Measurements from ENCODE around the gene DTX1. TPM values are rescaled to one million over a fixed set of nuclear protein-coding genes. Genes with fewer than 3 reads are reported as not detected.

Gene DTX1
- total and polyA plus RNA-seq, 2 of the 13 experiments (the other 11 are each of a cell fraction or from before 2014, with no cell fraction given), result not detected

DNA sequence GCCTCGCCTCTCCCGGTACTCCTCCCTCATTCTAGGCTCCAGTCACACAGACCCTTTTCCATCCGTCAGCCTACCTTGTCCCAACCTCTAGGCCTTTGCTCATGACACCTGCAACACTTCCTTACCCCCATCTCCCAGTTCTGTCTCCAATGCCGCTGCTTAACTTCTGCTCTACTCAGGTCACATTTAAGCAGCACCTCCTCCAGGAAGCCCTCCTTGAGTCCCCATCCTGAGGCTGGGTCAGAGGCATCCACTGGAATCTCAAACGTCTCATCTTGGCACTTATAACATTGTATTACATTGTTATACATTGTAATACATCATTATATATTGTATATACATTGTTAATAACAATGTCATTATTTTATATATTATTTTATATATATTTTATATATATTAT lies 46.3 kb downstream of the DTX1 start (continued):
- TF ChIP-seq SAP130 (CRISPR knock-in tag; IDR thresholded peaks at IDR 0.05; ENCODE audit: low read depth) (no peak), ZNF615 (CRISPR knock-in tag; IDR thresholded peaks at IDR 0.05; ENCODE audit: borderline replicate concordance) (no peak), ZIK1 (CRISPR knock-in tag; IDR thresholded peaks at IDR 0.05; ENCODE audit: borderline replicate concordance, low read depth) (no peak), NR3C1 (CRISPR knock-in tag; IDR thresholded peaks at IDR 0.05) (no peak)

DNA sequence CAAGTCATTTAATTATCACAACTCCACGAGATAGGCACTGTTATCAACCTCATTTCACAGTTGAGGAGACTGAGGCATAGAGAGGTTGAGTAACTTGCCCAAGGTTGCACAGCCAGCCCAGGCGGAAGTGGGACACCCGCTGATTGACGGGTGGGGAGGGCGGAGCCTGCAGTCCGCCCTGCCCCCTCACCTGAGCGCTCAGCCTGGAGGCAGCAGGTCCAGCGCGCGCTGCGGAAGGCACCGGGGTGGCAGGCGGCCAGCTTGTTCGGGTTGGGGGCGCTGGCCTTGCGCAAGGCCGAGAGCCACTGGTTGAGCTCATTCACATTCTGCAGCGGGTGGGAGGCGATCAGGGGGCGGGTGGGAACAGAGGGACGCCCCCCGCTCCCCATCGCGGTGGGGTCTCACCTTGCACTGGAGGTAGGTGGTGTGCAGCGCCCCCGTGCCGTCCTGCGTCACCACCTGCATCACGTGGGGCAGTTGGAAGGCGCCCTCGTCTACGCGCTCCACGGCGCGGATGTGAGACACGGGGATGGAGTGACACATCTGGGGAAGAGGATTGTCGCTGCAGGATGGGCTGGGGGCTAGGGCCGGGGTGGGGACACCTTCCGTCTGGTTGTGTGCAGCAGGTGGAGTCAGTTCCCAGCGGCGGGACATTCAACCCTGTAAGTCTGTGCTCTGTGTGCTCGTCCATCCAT lies 47.4 kb downstream of the DTX1 start:
- FAIRE-seq, result no peak
- TF ChIP-seq PBX2 (CRISPR knock-in tag; IDR thresholded peaks at IDR 0.05) (peak; percentile 67; the same call in 1 of the 2 replicates), EZH2 (conservative IDR thresholded peaks at IDR 0.05; ENCODE audit: low read depth, low read length) (no peak), CTCF (CRISPR knock-in tag; IDR thresholded peaks at IDR 0.05) (peak; percentile 42; the same call in 1 of the 2 replicates), ZNF768 (CRISPR knock-in tag; IDR thresholded peaks at IDR 0.05) (peak; percentile 97), POGZ (CRISPR knock-in tag; IDR thresholded peaks at IDR 0.05) (0 out of 2 replicates have a peak, but pooled peaks have one; percentile 10), USF2 (IDR thresholded peaks at IDR 0.05; ENCODE audit: low read depth, low read length) (peak; percentile 3; the same call in 1 of the 2 replicates), USF2 (CRISPR knock-in tag; IDR thresholded peaks at IDR 0.05; ENCODE audit: borderline replicate concordance) (peak; percentile 56; the same call in 1 of the 2 replicates), LCORL (IDR thresholded peaks at IDR 0.05) (no peak), LCORL (CRISPR knock-in tag; IDR thresholded peaks at IDR 0.05) (no peak), WIZ (CRISPR knock-in tag; IDR thresholded peaks at IDR 0.05) (no peak)
- TF ChIP-seq, protein P1, sequence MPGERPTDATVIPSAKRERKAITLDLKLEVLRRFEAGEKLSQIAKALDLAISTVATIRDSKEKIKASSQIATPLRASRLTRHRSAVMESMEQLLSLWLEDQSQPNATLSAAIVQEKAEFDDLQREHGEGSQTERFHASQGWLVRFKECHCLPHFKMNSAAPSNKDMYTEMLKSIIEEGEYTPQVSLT (CRISPR knock-in tag; IDR thresholded peaks at IDR 0.05; ENCODE audit: borderline replicate concordance, low read depth), result no peak
- TF ChIP-seq, protein P2, sequence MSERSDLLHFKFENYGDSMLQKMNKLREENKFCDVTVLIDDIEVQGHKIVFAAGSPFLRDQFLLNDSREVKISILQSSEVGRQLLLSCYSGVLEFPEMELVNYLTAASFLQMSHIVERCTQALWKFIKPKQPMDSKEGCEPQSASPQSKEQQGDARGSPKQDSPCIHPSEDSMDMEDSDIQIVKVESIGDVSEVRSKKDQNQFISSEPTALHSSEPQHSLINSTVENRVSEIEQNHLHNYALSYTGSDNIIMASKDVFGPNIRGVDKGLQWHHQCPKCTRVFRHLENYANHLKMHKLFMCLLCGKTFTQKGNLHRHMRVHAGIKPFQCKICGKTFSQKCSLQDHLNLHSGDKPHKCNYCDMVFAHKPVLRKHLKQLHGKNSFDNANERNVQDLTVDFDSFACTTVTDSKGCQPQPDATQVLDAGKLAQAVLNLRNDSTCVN (CRISPR knock-in tag; IDR thresholded peaks at IDR 0.05; ENCODE audit: borderline replicate concordance), result no peak

More for the DNA sequence above, 47.4 kb downstream of the DTX1 start:
- WGBS (ENCODE audit: low lambda C conversion rate), result 5% methylated on average over 5 of the region's 43 CpGs
- no TSS peak for BruUV-seq (replicated peaks)
- H3K4me1 ChIP-seq (ENCODE audit: insufficient read depth, low read length), result peaks cover 10% of the 10 kb centered on the region; the same call in 1 of the 2 replicates
- peak; percentile 54 for ATAC-seq
- H3K9me3 ChIP-seq (ENCODE audit: low read length), result no peaks in the 10 kb centered on the region
- intact Hi-C loops (cut with micrococcal nuclease; ENCODE audit: unreplicated experiment), result no loop called here
- H3K36me3 ChIP-seq (replicated peaks in 1 of 2; ENCODE audit: control insufficient read depth in 1 of 2, insufficient read depth in 2 of 2, low read length in 2 of 2), result no peaks in the 10 kb centered on the region
- no peaks in the 10 kb centered on the region for H4K20me1 ChIP-seq (ENCODE audit: insufficient read depth, low read length)
- in situ Hi-C loops (cut with HindIII; ENCODE audit: extremely low pct_ligation_motif_present, low pct_unique_long_range_greater_than_20kb), result no loop called here
- ChIA-PET POLR2A (no interaction called here), CTCF (ENCODE audit: low intra/inter-chr PET ratio, low total read pairs) (interaction anchor here (1.6 kb wide), 1 partner anchor 55 kb away, joined by 3 read pairs; no protein-coding TSS in a partner anchor)
- no peaks in the 10 kb centered on the region; a peak in 1 of 5 replicates for H3K27me3 ChIP-seq (ENCODE audit: control insufficient read depth in 1 of 2, insufficient read depth in 2 of 2, low read length in 2 of 2)
- peak overlapping the region; percentile 25 for H3K4me2 ChIP-seq (ENCODE audit: low read depth, low read length)
- peak; percentile 27 for DNase-seq (ENCODE audit: low spot score)
- H3K4me3 ChIP-seq (replicated peaks in 1 of 3; ENCODE audit: insufficient read depth in 1 of 3, low read depth in 2 of 3, low read length in 3 of 3), result peak overlapping the region in 1 of 3 experiments; percentile 19; a peak in 1 of 6 replicates
- H3K9ac ChIP-seq (ENCODE audit: insufficient read depth, low read depth, low read length), result no peak overlapping the region
- H3K79me2 ChIP-seq (ENCODE audit: insufficient read depth, low read length), result no peaks in the 10 kb centered on the region
- H3K27ac ChIP-seq (ENCODE audit: extremely low read length, insufficient read depth, low read length), result no peak overlapping the region
- H2AFZ ChIP-seq (ENCODE audit: low read length), result no peak overlapping the region

Data from HepG2 (cell line).